ENCODE measurements around the gene FRMD3.

FRMD3 gene

DNA sequence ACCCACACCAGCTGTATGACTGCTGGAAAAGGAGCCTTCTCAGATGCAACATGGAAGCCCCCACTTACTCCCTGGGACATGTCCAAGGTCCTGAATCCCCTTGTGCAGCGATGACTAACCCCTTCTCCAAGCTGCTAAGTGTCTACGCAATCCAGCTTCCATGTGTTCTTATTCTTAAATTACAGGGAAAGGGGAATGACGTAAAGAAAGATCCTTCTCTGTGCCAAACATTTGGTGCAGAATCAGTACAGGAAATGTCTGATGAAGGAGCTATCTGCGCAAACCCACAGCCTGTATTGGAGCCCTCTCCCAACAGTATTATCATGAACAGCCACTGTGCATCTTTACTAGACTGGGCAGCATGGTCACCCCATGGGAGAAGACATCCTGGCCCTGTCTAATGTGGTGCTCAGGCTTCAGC lies 183.2 kb downstream of the FRMD3 start:
- no peak overlapping the region for H3K18ac ChIP-seq (ENCODE audit: low read length)

DNA sequence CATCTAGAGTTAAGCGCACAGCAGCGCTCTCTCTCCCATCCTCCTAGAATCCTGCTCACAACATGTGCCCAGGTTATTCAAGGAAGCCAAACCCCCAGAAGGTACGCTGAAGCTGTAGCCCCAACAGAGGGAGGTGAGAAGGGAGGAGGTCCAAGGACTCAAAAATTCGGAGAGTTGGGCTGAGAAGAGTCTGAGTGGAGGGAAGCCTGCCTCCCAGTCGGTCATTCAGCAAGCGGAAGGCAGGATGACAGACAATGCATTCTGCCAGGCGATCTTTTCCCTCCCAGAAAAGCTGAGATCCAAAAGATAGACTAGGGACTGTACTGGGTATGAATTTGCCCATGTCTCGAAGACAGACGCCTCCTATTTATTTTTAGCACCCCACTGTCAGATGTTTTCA lies 189.2 kb downstream of the FRMD3 start:
- H4K8ac ChIP-seq (ENCODE audit: low read depth, low read length), result no peak overlapping the region
- H4K12ac ChIP-seq (ENCODE audit: low read depth, low read length), result no peak overlapping the region
- no CpG with 5 or more reads among the region's 9 CpGs for WGBS (ENCODE audit: extremely low coverage, insufficient coverage, insufficient read length)

More for the DNA sequence above, 183.2 kb downstream of the FRMD3 start:
- no peak overlapping the region for H3K4me2 ChIP-seq (ENCODE audit: low read length)
- no peak overlapping the region for H3K9ac ChIP-seq (ENCODE audit: low read length)
- no peak overlapping the region for H4K12ac ChIP-seq (ENCODE audit: low read depth, low read length)
- no CpG with 5 or more reads among the region's 4 CpGs for WGBS (ENCODE audit: extremely low coverage, insufficient coverage, insufficient read length)
- no peaks in the 10 kb centered on the region for H3K9me3 ChIP-seq (ENCODE audit: insufficient read depth, low read depth, low read length)
- H2BK5ac ChIP-seq (ENCODE audit: low read depth, low read length, poor library complexity), result no peak overlapping the region
- H4K8ac ChIP-seq (ENCODE audit: low read depth, low read length), result no peak overlapping the region
- H3K79me1 ChIP-seq (ENCODE audit: low read length), result no peaks in the 10 kb centered on the region
- H3K4ac ChIP-seq (ENCODE audit: low read depth, low read length), result no peak overlapping the region
- H3K4me1 ChIP-seq (ENCODE audit: control insufficient read depth in 1 of 2, insufficient read depth in 2 of 2, low read length in 2 of 2), result no peaks in the 10 kb centered on the region
- no peaks in the 10 kb centered on the region for H3K27me3 ChIP-seq (ENCODE audit: insufficient read depth, low read length)
- no peak overlapping the region for H3K4me3 ChIP-seq (ENCODE audit: low read depth, low read length)
- no peak for DNase-seq
- no peak overlapping the region for H3K23ac ChIP-seq (ENCODE audit: low read length)
- no peak overlapping the region for H3K27ac ChIP-seq (ENCODE audit: low read depth, low read length)
- H3K79me2 ChIP-seq (ENCODE audit: control insufficient read depth, insufficient read depth, low read length, poor library complexity), result no peaks in the 10 kb centered on the region
- no peak overlapping the region for H2BK120ac ChIP-seq (ENCODE audit: insufficient read depth, low read length, poor library complexity)
- H3K36me3 ChIP-seq (ENCODE audit: control insufficient read depth in 1 of 2, insufficient read depth in 2 of 2, low read length in 2 of 2), result no peaks in the 10 kb centered on the region
- H2BK12ac ChIP-seq (ENCODE audit: low read length), result no peak overlapping the region
- no peak overlapping the region for H2AFZ ChIP-seq (ENCODE audit: insufficient read depth, low read length, poor library complexity)
- no peak overlapping the region for H3K14ac ChIP-seq (ENCODE audit: low read length)
- no peak overlapping the region for H4K91ac ChIP-seq (ENCODE audit: low read depth, low read length)
- no peak overlapping the region for H2AK5ac ChIP-seq (ENCODE audit: low read length)

DNA sequence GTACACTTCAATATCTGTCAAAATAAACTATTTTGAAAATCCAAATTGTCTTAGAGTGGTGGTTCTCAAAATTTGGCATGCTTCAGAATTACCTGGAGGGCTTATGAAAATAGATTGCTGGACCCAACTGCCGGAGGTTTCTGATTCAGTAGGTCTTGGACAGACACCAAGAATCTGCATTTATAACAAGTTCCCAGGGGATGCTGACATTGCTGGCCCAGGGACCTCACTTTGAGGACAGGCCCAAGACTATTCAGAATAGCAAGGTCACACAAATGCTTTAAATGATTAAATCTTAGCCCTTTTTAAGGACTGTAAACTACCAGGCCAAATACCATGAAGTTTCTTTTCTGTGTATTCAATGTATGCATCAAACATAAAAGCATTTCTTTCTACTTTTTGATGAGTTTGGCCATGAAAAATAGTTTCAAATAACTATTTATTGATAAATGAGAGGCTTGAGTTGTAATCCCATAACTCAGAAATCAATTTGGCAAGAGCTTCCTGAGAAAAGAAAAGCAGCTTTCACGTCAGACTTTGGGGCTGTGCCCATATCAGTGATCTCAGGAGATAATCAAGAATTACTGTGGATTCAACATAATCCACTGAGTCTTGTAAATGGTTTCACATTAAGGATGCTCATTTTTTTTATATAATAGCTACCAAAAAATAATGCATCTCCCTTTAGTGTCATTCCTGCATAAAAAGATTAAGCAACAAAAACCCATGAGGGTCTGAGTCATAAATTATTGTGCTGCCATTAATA lies 191.4 kb downstream of the FRMD3 start:
- H2AFZ ChIP-seq (ENCODE audit: insufficient read depth, low read length, poor library complexity), result no peak overlapping the region
- peaks cover 2% of the 10 kb centered on the region for H3K9me3 ChIP-seq (ENCODE audit: insufficient read depth, low read depth, low read length)
- no peaks in the 10 kb centered on the region for H3K79me1 ChIP-seq (ENCODE audit: low read length)
- H3K4me3 ChIP-seq (ENCODE audit: low read depth, low read length), result no peak overlapping the region
- H3K36me3 ChIP-seq (ENCODE audit: control insufficient read depth in 1 of 2, insufficient read depth in 2 of 2, low read length in 2 of 2), result no peaks in the 10 kb centered on the region
- H2AK5ac ChIP-seq (ENCODE audit: low read length), result no peak overlapping the region
- no peak overlapping the region for H2BK12ac ChIP-seq (ENCODE audit: low read length)
- H3K23ac ChIP-seq (ENCODE audit: low read length), result no peak overlapping the region
- no peak overlapping the region for H3K27ac ChIP-seq (ENCODE audit: low read depth, low read length)
- no peaks in the 10 kb centered on the region for H3K79me2 ChIP-seq (ENCODE audit: control insufficient read depth, insufficient read depth, low read length, poor library complexity)
- H3K4me2 ChIP-seq (ENCODE audit: low read length), result no peak overlapping the region
- H4K12ac ChIP-seq (ENCODE audit: low read depth, low read length), result no peak overlapping the region
- H3K4ac ChIP-seq (ENCODE audit: low read depth, low read length), result no peak overlapping the region
- DNase-seq, result no peak
- no peak overlapping the region for H2BK120ac ChIP-seq (ENCODE audit: insufficient read depth, low read length, poor library complexity)
- no peak overlapping the region for H3K18ac ChIP-seq (ENCODE audit: low read length)
- H3K27me3 ChIP-seq (ENCODE audit: insufficient read depth, low read length), result no peaks in the 10 kb centered on the region
- peaks cover 8 to 10% of the 10 kb centered on the region in 2 experiments for H3K4me1 ChIP-seq (ENCODE audit: control insufficient read depth in 1 of 2, insufficient read depth in 2 of 2, low read length in 2 of 2)
- no peak overlapping the region for H3K9ac ChIP-seq (ENCODE audit: low read length)
- no peak overlapping the region for H4K8ac ChIP-seq (ENCODE audit: low read depth, low read length)
- H4K91ac ChIP-seq (ENCODE audit: low read depth, low read length), result no peak overlapping the region
- WGBS (ENCODE audit: extremely low coverage, insufficient coverage, insufficient read length), result no CpG with 5 or more reads among the region's 2 CpGs
- no peak overlapping the region for H3K14ac ChIP-seq (ENCODE audit: low read length)
- H2BK5ac ChIP-seq (ENCODE audit: low read depth, low read length, poor library complexity), result no peak overlapping the region

More for the DNA sequence above, 189.2 kb downstream of the FRMD3 start:
- no peak overlapping the region for H2BK12ac ChIP-seq (ENCODE audit: low read length)
- H2BK120ac ChIP-seq (ENCODE audit: insufficient read depth, low read length, poor library complexity), result no peak overlapping the region
- H2AFZ ChIP-seq (ENCODE audit: insufficient read depth, low read length, poor library complexity), result no peak overlapping the region
- no peaks in the 10 kb centered on the region for H3K27me3 ChIP-seq (ENCODE audit: insufficient read depth, low read length)
- H3K4me2 ChIP-seq (ENCODE audit: low read length), result no peak overlapping the region
- no peak overlapping the region for H3K14ac ChIP-seq (ENCODE audit: low read length)
- no peak overlapping the region for H4K91ac ChIP-seq (ENCODE audit: low read depth, low read length)
- no peaks in the 10 kb centered on the region for H3K4me1 ChIP-seq (ENCODE audit: control insufficient read depth in 1 of 2, insufficient read depth in 2 of 2, low read length in 2 of 2)
- no peaks in the 10 kb centered on the region for H3K79me1 ChIP-seq (ENCODE audit: low read length)
- no peak overlapping the region for H3K4me3 ChIP-seq (ENCODE audit: low read depth, low read length)
- no peak overlapping the region for H3K4ac ChIP-seq (ENCODE audit: low read depth, low read length)
- H3K23ac ChIP-seq (ENCODE audit: low read length), result no peak overlapping the region
- no peaks in the 10 kb centered on the region for H3K36me3 ChIP-seq (ENCODE audit: control insufficient read depth in 1 of 2, insufficient read depth in 2 of 2, low read length in 2 of 2)
- H3K27ac ChIP-seq (ENCODE audit: low read depth, low read length), result no peak overlapping the region
- H2BK5ac ChIP-seq (ENCODE audit: low read depth, low read length, poor library complexity), result no peak overlapping the region
- no peak for DNase-seq
- no peak overlapping the region for H3K9ac ChIP-seq (ENCODE audit: low read length)
- no peak overlapping the region for H2AK5ac ChIP-seq (ENCODE audit: low read length)
- no peak overlapping the region for H3K18ac ChIP-seq (ENCODE audit: low read length)
- H3K79me2 ChIP-seq (ENCODE audit: control insufficient read depth, insufficient read depth, low read length, poor library complexity), result no peaks in the 10 kb centered on the region
- H3K9me3 ChIP-seq (ENCODE audit: insufficient read depth, low read depth, low read length), result no peaks in the 10 kb centered on the region

DNA sequence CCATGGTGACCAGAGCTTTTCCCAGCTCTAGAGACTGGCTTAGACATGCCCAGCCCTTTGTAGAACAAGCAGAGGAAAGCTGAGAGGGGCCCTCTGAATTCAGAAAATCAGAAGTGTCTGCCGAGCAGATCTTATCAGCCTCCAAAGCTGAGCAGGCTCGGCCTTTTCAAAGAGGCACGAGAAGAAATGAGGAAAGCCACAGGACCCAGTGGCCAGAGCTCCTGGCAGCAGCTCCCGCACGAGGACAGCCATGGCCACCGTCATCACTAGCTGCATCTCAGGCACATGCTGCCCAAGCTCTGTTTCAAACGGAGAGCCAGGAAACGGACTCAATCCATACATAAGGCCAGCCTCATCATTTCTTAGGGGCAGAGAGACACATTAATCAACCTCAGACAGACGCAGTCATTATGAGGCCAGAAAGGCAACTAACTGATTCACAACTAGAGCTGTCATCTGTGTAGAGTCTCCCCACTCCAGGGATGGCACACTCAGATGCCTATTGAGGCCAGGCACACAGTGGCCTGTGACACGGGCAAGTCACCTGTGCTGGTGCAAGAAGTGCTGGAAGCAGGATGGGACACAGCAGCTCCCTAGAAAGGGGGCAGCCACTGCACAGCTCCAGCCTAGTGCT lies 194.7 kb downstream of the FRMD3 start:
- DNase-seq, result peak in 1 of 2 donors; percentile 5
- Histone ChIP-seq H2AK5ac (ENCODE audit: low read length) (no peak overlapping the region), H4K12ac (ENCODE audit: low read depth, low read length) (no peak overlapping the region), H3K9me3 (ENCODE audit: insufficient read depth, low read depth, low read length) (peaks cover 2% of the 10 kb centered on the region), H3K4me2 (ENCODE audit: low read length) (no peak overlapping the region), H3K27ac (ENCODE audit: low read depth, low read length) (no peak overlapping the region), H3K79me2 (ENCODE audit: control insufficient read depth, insufficient read depth, low read length, poor library complexity) (no peaks in the 10 kb centered on the region), H2AFZ (ENCODE audit: insufficient read depth, low read length, poor library complexity) (no peak overlapping the region), H2BK5ac (ENCODE audit: low read depth, low read length, poor library complexity) (no peak overlapping the region), H3K14ac (ENCODE audit: low read length) (no peak overlapping the region), H3K18ac (ENCODE audit: low read length) (no peak overlapping the region), H3K23ac (ENCODE audit: low read length) (no peak overlapping the region), H3K4ac (ENCODE audit: low read depth, low read length) (no peak overlapping the region), H3K27me3 (ENCODE audit: insufficient read depth, low read length) (no peaks in the 10 kb centered on the region), H3K9ac (ENCODE audit: low read length) (no peak overlapping the region), H2BK12ac (ENCODE audit: low read length) (no peak overlapping the region), H3K4me3 (ENCODE audit: low read depth, low read length) (no peak overlapping the region), H4K8ac (ENCODE audit: low read depth, low read length) (no peak overlapping the region), H3K79me1 (ENCODE audit: low read length) (no peaks in the 10 kb centered on the region), H3K36me3 (ENCODE audit: control insufficient read depth in 1 of 2, insufficient read depth in 2 of 2, low read length in 2 of 2) (no peaks in the 10 kb centered on the region), H2BK120ac (ENCODE audit: insufficient read depth, low read length, poor library complexity) (no peak overlapping the region), H3K4me1 (ENCODE audit: control insufficient read depth in 1 of 2, insufficient read depth in 2 of 2, low read length in 2 of 2) (peaks cover 8 to 10% of the 10 kb centered on the region in 2 experiments), H4K91ac (ENCODE audit: low read depth, low read length) (no peak overlapping the region)
- WGBS (ENCODE audit: extremely low coverage, insufficient coverage, insufficient read length), result no CpG with 5 or more reads among the region's 10 CpGs
